Measurements from ENCODE around the gene UBR4. TPM values are rescaled to one million over a fixed set of nuclear protein-coding genes. Genes with fewer than 3 reads are reported as not detected.

The UBR4 gene
- total and polyA plus RNA-seq, 9 donors: 59.2 to 94.1 (median 73.7) TPM

DNA sequence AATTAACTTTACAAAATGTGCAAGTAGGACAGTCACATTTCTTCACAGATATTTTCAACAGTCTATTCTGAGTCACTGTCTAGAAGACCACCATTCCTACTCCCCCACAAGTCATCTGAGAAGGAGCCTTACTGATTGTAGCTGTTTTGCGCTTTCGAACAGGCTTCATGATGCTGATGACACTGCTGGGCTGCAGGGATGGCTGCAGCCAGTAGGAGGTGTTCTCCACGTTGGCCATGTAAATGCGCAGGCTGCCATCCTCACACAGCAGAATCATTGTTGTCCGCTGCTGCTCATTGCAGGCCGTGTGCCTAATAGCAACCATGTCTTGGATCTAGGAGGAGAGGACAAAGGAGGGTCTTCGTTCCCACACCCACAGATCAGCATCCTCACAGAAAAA lies 56.9 kb downstream of the UBR4 start:
- no peak for DNase-seq
- Histone ChIP-seq H3K9me3 (replicated peaks; ENCODE audit: control insufficient read depth, low read depth, low read length) (no peaks in the 10 kb centered on the region), H3K36me3 (ENCODE audit: control insufficient read depth, insufficient read depth, low read length) (peaks cover 88% of the 10 kb centered on the region), H3K27me3 (ENCODE audit: control insufficient read depth, insufficient read depth, low read length) (no peaks in the 10 kb centered on the region), H3K4me3 (ENCODE audit: low read length) (no peak overlapping the region), H3K27ac (ENCODE audit: low read length) (no peak overlapping the region), H3K4me1 (ENCODE audit: control insufficient read depth, insufficient read depth, low read length) (peaks cover 2% of the 10 kb centered on the region)
- WGBS (ENCODE audit: insufficient coverage): 94% methylated on average over 3 of the region's 7 CpGs

DNA sequence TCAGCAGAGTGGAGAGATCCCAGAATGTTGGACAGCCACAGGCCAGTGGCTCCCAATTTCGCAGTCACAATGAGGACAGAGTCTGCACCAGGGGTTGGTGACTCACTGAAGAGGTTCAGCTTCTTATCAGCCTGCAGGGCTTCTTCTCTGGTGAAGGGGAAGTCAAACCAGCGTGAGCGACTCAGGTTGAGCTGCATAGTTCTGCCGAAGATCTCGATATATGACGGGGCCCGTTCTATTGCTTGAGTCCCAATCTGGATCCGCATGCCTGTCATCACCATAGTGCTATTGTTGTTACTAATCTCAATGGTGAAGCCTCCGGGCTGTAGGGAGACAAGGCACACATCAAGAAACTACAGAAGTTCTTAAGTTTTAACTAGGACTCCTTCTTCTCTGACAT lies 58.5 kb downstream of the UBR4 start:
- H3K36me3 ChIP-seq (ENCODE audit: control insufficient read depth, insufficient read depth, low read length): peaks cover 91% of the 10 kb centered on the region
- no peaks in the 10 kb centered on the region for H3K27me3 ChIP-seq (ENCODE audit: control insufficient read depth, insufficient read depth, low read length)
- no peaks in the 10 kb centered on the region for H3K4me1 ChIP-seq (ENCODE audit: control insufficient read depth, insufficient read depth, low read length)
- no peak overlapping the region for H3K4me3 ChIP-seq (ENCODE audit: low read length)
- H3K9me3 ChIP-seq (replicated peaks; ENCODE audit: control insufficient read depth, low read depth, low read length): no peaks in the 10 kb centered on the region
- DNase-seq: no peak
- WGBS (ENCODE audit: insufficient coverage): 96% methylated on average over 7 of the region's 9 CpGs
- no peak overlapping the region for H3K27ac ChIP-seq (ENCODE audit: low read length)

DNA sequence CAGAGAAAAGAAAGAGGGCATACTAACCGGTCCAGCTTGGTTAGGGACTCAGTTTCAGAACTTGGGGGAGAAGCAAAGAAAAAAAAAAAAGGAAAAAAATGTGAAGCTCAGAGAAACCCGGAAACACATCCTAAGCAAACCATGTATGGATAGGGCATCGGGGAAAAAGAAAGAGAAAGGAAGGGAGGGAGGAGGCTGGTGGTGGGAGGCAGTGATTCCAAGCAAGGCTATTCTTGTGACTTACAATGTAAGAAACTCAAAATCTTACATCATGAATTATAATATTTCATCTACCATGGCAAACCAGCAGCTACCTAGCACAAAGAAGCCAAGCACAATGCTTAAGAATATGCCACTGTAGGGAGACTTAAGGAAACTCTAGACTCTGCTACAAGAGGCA lies 60.3 kb downstream of the UBR4 start:
- H3K4me1 ChIP-seq (ENCODE audit: control insufficient read depth, insufficient read depth, low read length): no peaks in the 10 kb centered on the region
- H3K36me3 ChIP-seq (ENCODE audit: control insufficient read depth, insufficient read depth, low read length): peaks cover 87% of the 10 kb centered on the region
- no peak overlapping the region for H3K4me3 ChIP-seq (ENCODE audit: low read length)
- H3K9me3 ChIP-seq (replicated peaks; ENCODE audit: control insufficient read depth, low read depth, low read length): no peaks in the 10 kb centered on the region
- no peaks in the 10 kb centered on the region for H3K27me3 ChIP-seq (ENCODE audit: control insufficient read depth, insufficient read depth, low read length)
- no peak overlapping the region for H3K27ac ChIP-seq (ENCODE audit: low read length)
- no peak for DNase-seq
- 100% methylated on average over 1 of the region's 3 CpGs for WGBS (ENCODE audit: insufficient coverage)

DNA sequence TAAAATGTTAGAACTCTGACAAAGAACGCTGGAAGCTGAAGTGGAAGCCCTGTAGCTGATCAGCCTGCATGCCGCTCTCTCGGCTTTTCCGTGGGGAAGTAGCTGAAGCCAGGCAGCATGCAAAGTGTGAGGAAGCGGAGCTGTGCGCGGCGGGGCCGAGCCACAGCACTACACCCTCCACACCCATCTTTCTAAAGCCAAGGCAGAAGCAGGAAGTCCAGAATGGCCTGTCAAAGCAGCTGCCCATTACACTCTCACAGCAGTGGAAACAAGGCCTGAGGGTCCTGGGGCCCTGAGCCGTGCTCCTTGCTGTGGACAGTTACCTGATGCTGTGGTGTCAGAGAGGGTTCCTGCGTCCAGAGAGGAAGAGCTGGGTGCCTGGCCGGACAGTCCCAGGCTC lies 69.6 kb downstream of the UBR4 start:
- no peaks in the 10 kb centered on the region for H3K4me1 ChIP-seq (ENCODE audit: control insufficient read depth, insufficient read depth, low read length)
- no peaks in the 10 kb centered on the region for H3K27me3 ChIP-seq (ENCODE audit: control insufficient read depth, insufficient read depth, low read length)
- H3K4me3 ChIP-seq (ENCODE audit: low read length): no peak overlapping the region
- no peak overlapping the region for H3K27ac ChIP-seq (ENCODE audit: low read length)
- peaks cover 57% of the 10 kb centered on the region for H3K36me3 ChIP-seq (ENCODE audit: control insufficient read depth, insufficient read depth, low read length)
- H3K9me3 ChIP-seq (replicated peaks; ENCODE audit: control insufficient read depth, low read depth, low read length): no peaks in the 10 kb centered on the region
- peak; percentile 7 for DNase-seq
- WGBS (ENCODE audit: insufficient coverage): 81% methylated on average over 5 of the region's 12 CpGs

GRCh38 chr1:19139711-19140110 lies 70.4 kb downstream of the UBR4 start:
- no peak for DNase-seq
- H3K4me3 ChIP-seq (ENCODE audit: low read length): no peak overlapping the region
- no peak overlapping the region for H3K27ac ChIP-seq (ENCODE audit: low read length)
- H3K4me1 ChIP-seq (ENCODE audit: control insufficient read depth, insufficient read depth, low read length): no peaks in the 10 kb centered on the region
- no peaks in the 10 kb centered on the region for H3K9me3 ChIP-seq (replicated peaks; ENCODE audit: control insufficient read depth, low read depth, low read length)
- H3K27me3 ChIP-seq (ENCODE audit: control insufficient read depth, insufficient read depth, low read length): no peaks in the 10 kb centered on the region
- 28% methylated on average over 2 of the region's 3 CpGs for WGBS (ENCODE audit: insufficient coverage)
- peaks cover 56% of the 10 kb centered on the region for H3K36me3 ChIP-seq (ENCODE audit: control insufficient read depth, insufficient read depth, low read length)

- Histone ChIP-seq H3K27ac (ENCODE audit: low read length) (no peak overlapping the region), H3K4me3 (ENCODE audit: low read length) (no peak overlapping the region), H3K4me1 (ENCODE audit: control insufficient read depth, insufficient read depth, low read length) (no peaks in the 10 kb centered on the region), H3K27me3 (ENCODE audit: control insufficient read depth, insufficient read depth, low read length) (no peaks in the 10 kb centered on the region), H3K9me3 (replicated peaks; ENCODE audit: control insufficient read depth, low read depth, low read length) (no peaks in the 10 kb centered on the region), H3K36me3 (ENCODE audit: control insufficient read depth, insufficient read depth, low read length) (peaks cover 56% of the 10 kb centered on the region)
- WGBS (ENCODE audit: insufficient coverage): 95% methylated on average over 6 of the region's 13 CpGs
- DNase-seq: no peak
Measured at GRCh38 chr1:19138958-19139581, 71.0 kb downstream of the UBR4 start.

DNA sequence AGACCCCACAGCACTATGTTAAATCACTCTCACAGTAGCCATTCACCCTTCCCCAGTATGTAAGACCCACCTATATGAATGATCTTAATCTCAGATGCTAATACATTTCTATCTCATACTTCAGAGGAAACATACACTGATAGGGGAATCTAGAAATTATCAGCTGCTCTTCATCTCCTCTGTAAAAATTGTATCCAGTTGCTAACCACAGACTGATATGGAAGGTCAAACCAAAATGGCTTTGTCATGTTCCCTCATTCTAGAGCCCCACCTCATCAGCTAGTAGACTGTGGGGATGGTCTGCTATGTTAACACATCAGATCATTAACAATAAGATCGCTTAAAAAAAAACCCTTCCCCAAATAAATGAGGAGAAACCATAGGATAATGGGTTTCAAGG lies 71.7 kb downstream of the UBR4 start:
- Histone ChIP-seq H3K36me3 (ENCODE audit: control insufficient read depth, insufficient read depth, low read length) (peaks cover 56% of the 10 kb centered on the region), H3K4me1 (ENCODE audit: control insufficient read depth, insufficient read depth, low read length) (no peaks in the 10 kb centered on the region), H3K4me3 (ENCODE audit: low read length) (no peak overlapping the region), H3K9me3 (replicated peaks; ENCODE audit: control insufficient read depth, low read depth, low read length) (peaks cover 4% of the 10 kb centered on the region), H3K27ac (ENCODE audit: low read length) (no peak overlapping the region), H3K27me3 (ENCODE audit: control insufficient read depth, insufficient read depth, low read length) (no peaks in the 10 kb centered on the region)
- no peak for DNase-seq
- WGBS (ENCODE audit: insufficient coverage): no CpG with 5 or more reads among the region's 1 CpG

GRCh38 chr1:19137158-19137557 lies 72.9 kb downstream of the UBR4 start:
- Histone ChIP-seq H3K36me3 (ENCODE audit: control insufficient read depth, insufficient read depth, low read length) (peaks cover 54% of the 10 kb centered on the region), H3K27ac (ENCODE audit: low read length) (no peak overlapping the region), H3K4me3 (ENCODE audit: low read length) (no peak overlapping the region), H3K9me3 (replicated peaks; ENCODE audit: control insufficient read depth, low read depth, low read length) (peaks cover 5% of the 10 kb centered on the region), H3K27me3 (ENCODE audit: control insufficient read depth, insufficient read depth, low read length) (no peaks in the 10 kb centered on the region), H3K4me1 (ENCODE audit: control insufficient read depth, insufficient read depth, low read length) (no peaks in the 10 kb centered on the region)
- DNase-seq: no peak
- no CpG with 5 or more reads among the region's 4 CpGs for WGBS (ENCODE audit: insufficient coverage)

DNA sequence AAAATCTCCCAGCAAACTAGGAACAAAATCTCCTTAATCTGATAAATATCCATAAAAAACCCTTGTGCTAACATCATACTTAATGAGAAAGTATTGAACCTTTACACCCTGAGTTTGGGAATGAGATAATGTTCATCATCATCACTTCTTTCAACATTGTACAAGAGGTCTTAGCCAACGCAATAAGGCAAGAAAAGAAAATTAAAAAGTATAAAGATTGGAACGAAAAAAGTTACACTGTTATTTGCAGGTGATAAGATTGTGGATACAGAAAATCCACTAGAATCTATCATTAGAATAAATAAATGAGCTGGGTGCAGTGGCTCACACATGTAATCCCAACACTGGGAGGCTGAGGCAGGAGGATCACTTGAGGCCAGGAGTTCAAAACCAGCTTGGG lies 76.7 kb downstream of the UBR4 start:
- Histone ChIP-seq H3K27me3 (ENCODE audit: control insufficient read depth, insufficient read depth, low read length) (no peaks in the 10 kb centered on the region), H3K27ac (ENCODE audit: low read length) (no peak overlapping the region), H3K4me1 (ENCODE audit: control insufficient read depth, insufficient read depth, low read length) (no peaks in the 10 kb centered on the region), H3K36me3 (ENCODE audit: control insufficient read depth, insufficient read depth, low read length) (peaks cover 48% of the 10 kb centered on the region), H3K9me3 (replicated peaks; ENCODE audit: control insufficient read depth, low read depth, low read length) (peaks cover 5% of the 10 kb centered on the region), H3K4me3 (ENCODE audit: low read length) (no peak overlapping the region)
- WGBS (ENCODE audit: insufficient coverage): no CpG with 5 or more reads among the region's 2 CpGs
- DNase-seq: no peak

- peaks cover 5% of the 10 kb centered on the region for H3K9me3 ChIP-seq (replicated peaks; ENCODE audit: control insufficient read depth, low read depth, low read length)
- WGBS (ENCODE audit: insufficient coverage): 100% methylated on average over 1 of the region's 6 CpGs
- H3K36me3 ChIP-seq (ENCODE audit: control insufficient read depth, insufficient read depth, low read length): peaks cover 67% of the 10 kb centered on the region
- H3K27me3 ChIP-seq (ENCODE audit: control insufficient read depth, insufficient read depth, low read length): no peaks in the 10 kb centered on the region
- H3K4me3 ChIP-seq (ENCODE audit: low read length): no peak overlapping the region
- H3K4me1 ChIP-seq (ENCODE audit: control insufficient read depth, insufficient read depth, low read length): no peaks in the 10 kb centered on the region
- DNase-seq: no peak
- H3K27ac ChIP-seq (ENCODE audit: low read length): no peak overlapping the region
Measured at GRCh38 chr1:19130468-19130867, 79.6 kb downstream of the UBR4 start.

- H3K4me1 ChIP-seq (ENCODE audit: control insufficient read depth, insufficient read depth, low read length): no peaks in the 10 kb centered on the region
- no peak for DNase-seq
- H3K27ac ChIP-seq (ENCODE audit: low read length): no peak overlapping the region
- no peaks in the 10 kb centered on the region for H3K27me3 ChIP-seq (ENCODE audit: control insufficient read depth, insufficient read depth, low read length)
- H3K4me3 ChIP-seq (ENCODE audit: low read length): no peak overlapping the region
- H3K36me3 ChIP-seq (ENCODE audit: control insufficient read depth, insufficient read depth, low read length): peaks cover 74% of the 10 kb centered on the region
- no CpG with 5 or more reads among the region's 6 CpGs for WGBS (ENCODE audit: insufficient coverage)
- H3K9me3 ChIP-seq (replicated peaks; ENCODE audit: control insufficient read depth, low read depth, low read length): peaks cover 5% of the 10 kb centered on the region
Measured at GRCh38 chr1:19128968-19129514, 81.0 kb downstream of the UBR4 start.

Measured in muscle of leg (tissue), 11 donors.